K562 (cell line): ENCODE measurements around the gene ZMIZ1. TPM values are rescaled to one million over a fixed set of nuclear protein-coding genes. Genes with fewer than 3 reads are reported as not detected.

Experiments used
- AFF1 ChIP-seq, 2 experiments: fragments of 450-650 bp; IDR thresholded peaks; 2 replicates each; pipeline ENCODE4 v1.6.1; 2018; ENCODE audit warnings: mild to moderate bottlenecking in 2 of 2, low read depth in 1 of 2; ENCODE audit not compliant: partially characterized antibody in 2 of 2
- FOSL1 ChIP-seq: fragments of 200-800 bp; sonication (Bioruptor generic); conservative IDR thresholded peaks from 2 replicates; pipeline ENCODE4 v1.6.1; 2016; ENCODE audit warnings: missing genetic modification characterization, missing compliant biosample characterization
- FOXM1 ChIP-seq, 2 experiments: fragments of 450-650 bp in 1 of 2; sonication (generic) in 1 of 2; formaldehyde crosslinking in 1 of 2; IDR thresholded peaks; 2 replicates each; pipeline versions ENCODE4 v1.6.1 to v1.9.0; 2017 to 2022; ENCODE audit warnings: low read depth in 2 of 2, mild to moderate bottlenecking in 2 of 2, missing genetic modification reagents in 1 of 2, moderate library complexity in 1 of 2
- GABPB2 ChIP-seq: fragments of 250-450 bp; sonication (Bioruptor Pico); conservative IDR thresholded peaks from 2 replicates; pipeline ENCODE4 v1.5.1; 2021; ENCODE audit warnings: mild to moderate bottlenecking
- KAT8 ChIP-seq: fragments of 450-650 bp; IDR thresholded peaks from 2 replicates; pipeline ENCODE4 v1.6.1; 2016; ENCODE audit warnings: low read depth, mild to moderate bottlenecking
- MNT ChIP-seq, 2 experiments: fragments of 450-650 bp; conservative IDR thresholded peaks; 2 replicates each; pipeline ENCODE4 v1.6.1; 2017; ENCODE audit warnings: mild to moderate bottlenecking in 2 of 2, moderate library complexity in 2 of 2
- NFE2L1 ChIP-seq: fragments of 450-650 bp; IDR thresholded peaks from 2 replicates; pipeline ENCODE4 v1.6.1; 2016; ENCODE audit warnings: missing genetic modification characterization, low read depth, mild to moderate bottlenecking, missing compliant biosample characterization, moderate library complexity, borderline replicate concordance
- NR2F6 ChIP-seq: fragments of 450-650 bp; formaldehyde crosslinking; IDR thresholded peaks from 2 replicates; pipeline ENCODE4 v1.4.0; 2020; ENCODE audit warnings: mild to moderate bottlenecking
- SNRNP70 ChIP-seq: fragments of 200-400 bp; formaldehyde crosslinking; optimal IDR thresholded peaks from 2 replicates; pipeline ENCODE3; 2017; ENCODE audit warnings: low read depth, low read length
- TGIF2 ChIP-seq: sonication (generic); formaldehyde crosslinking; IDR thresholded peaks from 2 replicates; pipeline ENCODE4 v1.8.1; 2022; ENCODE audit warnings: mild to moderate bottlenecking, missing genetic modification reagents, moderate library complexity
- TSC22D4 ChIP-seq: fragments of 450-650 bp; IDR thresholded peaks from 2 replicates; pipeline ENCODE4 v1.6.1; 2016; ENCODE audit warnings: missing genetic modification characterization, missing biosample characterization, control low read depth
- ZBTB17 ChIP-seq: fragments of 450-650 bp; formaldehyde crosslinking; IDR thresholded peaks from 2 replicates; pipeline ENCODE4 v1.4.0; 2020; ENCODE audit warnings: mild to moderate bottlenecking
- ZNF507 ChIP-seq: conservative IDR thresholded peaks from 2 replicates; pipeline ENCODE4 v1.6.1; 2017; ENCODE audit warnings: missing genetic modification characterization, missing compliant biosample characterization
- polyA plus RNA-seq, 8 experiments: library from polyadenylated mRNA; depleted of rRNA in 4 of 8; stranded (reverse) in 5 of 8; unstranded in 3 of 8; fragments of >200 nt; fragmentation: Nextera tagmentation in 2 of 8; fragmentation: Illumina TruSeq in 1 of 8; extraction: Ambion mirVana in 2 of 8; extraction: Trizol in 1 of 8; gene quantifications; 2 replicates each; pipeline versions ENCODE4 v1.2.1 to v1.2.3, GENCODE V29; 2011 to 2014; ENCODE audit warnings: inconsistent platforms in 1 of 8, missing spikeins in 1 of 8
- total RNA-seq, 7 experiments: library from RNA; depleted of rRNA in 6 of 7; stranded (reverse); fragments of >200 nt in 6 of 7; fragmentation: Illumina TruSeq in 2 of 7; extraction: Trizol in 2 of 7; gene quantifications; 2 replicates each; pipeline versions ENCODE4 v1.2.1 to v1.2.3, GENCODE V29; 2011 to 2021; ENCODE audit warnings: low replicate concordance in 1 of 7

The ZMIZ1 gene
- total and polyA plus RNA-seq, 9 of the 15 experiments (the other 6 are each of a cell fraction or from before 2014, with no cell fraction given), result 1.0 to 37.3 (median 4.3) TPM

- peak in 1 of 2 experiments; percentile 61; a peak in 2 of 4 replicates for TF ChIP-seq MNT (conservative IDR thresholded peaks at IDR 0.05)
- 0 out of 2 replicates have a peak, but pooled peaks have one; percentile 70 for TF ChIP-seq ZBTB17 (CRISPR knock-in tag)
- TF ChIP-seq NFE2L1, result no peak
- peak; percentile 52; the same call in 1 of the 2 replicates for TF ChIP-seq FOSL1
- no peak for TF ChIP-seq TGIF2 (CRISPR knock-in tag)
- TF ChIP-seq SNRNP70, result no peak
- TF ChIP-seq ZNF507 (tag), result no peak
- TF ChIP-seq TSC22D4 (tag), result no peak
- no peak for TF ChIP-seq FOXM1 (IDR thresholded peaks at IDR 0.05; ENCODE audit: low read depth)
- TF ChIP-seq FOXM1 (CRISPR knock-in tag; IDR thresholded peaks at IDR 0.05; ENCODE audit: low read depth), result no peak
- no peak for TF ChIP-seq NR2F6 (CRISPR knock-in tag)
- no peak for TF ChIP-seq AFF1 (IDR thresholded peaks at IDR 0.05; ENCODE audit: low read depth in 1 of 2, partially characterized antibody in 2 of 2)
- no peak for TF ChIP-seq GABPB2 (CRISPR knock-in tag)
- no peak for TF ChIP-seq KAT8
Observed at GRCh38 chr10:79149662-79150443, 81.1 kb downstream of the ZMIZ1 start (continued).
